ENCODE data around the gene C1QL1. TPM values are rescaled to one million over a fixed set of nuclear protein-coding genes. Genes with fewer than 3 reads are reported as not detected.

The C1QL1 gene
- polyA plus RNA-seq, 2 donors: 0.57 to 0.79 TPM

DNA sequence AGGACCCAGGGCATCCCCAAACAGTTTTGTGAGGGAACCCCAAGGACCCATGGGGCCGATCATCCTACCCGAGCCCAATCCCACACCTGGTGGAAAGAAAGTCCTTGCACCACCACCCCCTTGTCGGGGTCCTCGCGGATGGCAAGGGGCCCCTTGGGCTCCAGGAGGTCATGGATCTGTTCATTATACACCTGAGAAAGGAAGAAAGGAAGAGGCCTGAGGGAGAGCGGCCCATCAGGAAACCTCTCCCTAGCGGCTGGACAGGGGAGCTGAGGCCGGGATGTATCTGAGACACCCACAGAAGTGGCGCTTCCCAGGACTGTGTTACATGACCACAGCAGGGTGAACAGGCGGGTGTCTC, 33.4 kb downstream of the C1QL1 start:
- Histone ChIP-seq H3K27me3 (ENCODE audit: control insufficient read depth in 1 of 2, insufficient read depth in 2 of 2, low read length in 2 of 2) (no peaks in the 10 kb centered on the region), H3K9me3 (ENCODE audit: control insufficient read depth in 2 of 2, insufficient read depth in 1 of 2, low read depth in 1 of 2, low read length in 1 of 2) (no peaks in the 10 kb centered on the region), H3K4me1 (ENCODE audit: control insufficient read depth in 2 of 2, insufficient read depth in 2 of 2, low read length in 1 of 2) (no peaks in the 10 kb centered on the region), H3K27ac (ENCODE audit: low read depth in 2 of 2, low read length in 1 of 2) (no peak overlapping the region), H3K36me3 (ENCODE audit: control insufficient read depth in 2 of 2, insufficient read depth in 2 of 2, low read length in 1 of 2) (peaks cover 0 to 2% of the 10 kb centered on the region in 2 donors), H3K4me3 (ENCODE audit: low read depth in 1 of 2, low read length in 2 of 2) (no peak overlapping the region)
- WGBS, 2 donors: 96 to 97% methylated on average over 10 of the region's 10 CpGs

- no peak overlapping the region for H3K4me3 ChIP-seq (ENCODE audit: low read depth in 1 of 2, low read length in 2 of 2)
- H3K9me3 ChIP-seq (ENCODE audit: control insufficient read depth in 2 of 2, insufficient read depth in 1 of 2, low read depth in 1 of 2, low read length in 1 of 2): no peaks in the 10 kb centered on the region
- no peaks in the 10 kb centered on the region for H3K27me3 ChIP-seq (ENCODE audit: control insufficient read depth in 1 of 2, insufficient read depth in 2 of 2, low read length in 2 of 2)
- WGBS, 2 donors: 93 to 94% methylated on average over 34 of the region's 34 CpGs
- no peak overlapping the region for H3K27ac ChIP-seq (ENCODE audit: low read depth in 2 of 2, low read length in 1 of 2)
- peaks cover 0 to 2% of the 10 kb centered on the region in 2 donors for H3K36me3 ChIP-seq (ENCODE audit: control insufficient read depth in 2 of 2, insufficient read depth in 2 of 2, low read length in 1 of 2)
- no peaks in the 10 kb centered on the region for H3K4me1 ChIP-seq (ENCODE audit: control insufficient read depth in 2 of 2, insufficient read depth in 2 of 2, low read length in 1 of 2)
Measured at GRCh38 chr17:44933824-44934744, 34.0 kb downstream of the C1QL1 start.

- no peak overlapping the region for H3K27ac ChIP-seq (ENCODE audit: low read depth in 2 of 2, low read length in 1 of 2)
- WGBS, 2 donors: 92 to 95% methylated on average over 6 of the region's 6 CpGs
- H3K27me3 ChIP-seq (ENCODE audit: control insufficient read depth in 1 of 2, insufficient read depth in 2 of 2, low read length in 2 of 2): no peaks in the 10 kb centered on the region
- H3K9me3 ChIP-seq (ENCODE audit: control insufficient read depth in 2 of 2, insufficient read depth in 1 of 2, low read depth in 1 of 2, low read length in 1 of 2): no peaks in the 10 kb centered on the region
- no peak overlapping the region for H3K4me3 ChIP-seq (ENCODE audit: low read depth in 1 of 2, low read length in 2 of 2)
- no peaks in the 10 kb centered on the region for H3K4me1 ChIP-seq (ENCODE audit: control insufficient read depth in 2 of 2, insufficient read depth in 2 of 2, low read length in 1 of 2)
- H3K36me3 ChIP-seq (ENCODE audit: control insufficient read depth in 2 of 2, insufficient read depth in 2 of 2, low read length in 1 of 2): peaks cover 0 to 4% of the 10 kb centered on the region in 2 donors
Measured at GRCh38 chr17:44932787-44933097, 35.4 kb downstream of the C1QL1 start.

GRCh38 chr17:44932096-44932786, 35.9 kb downstream of the C1QL1 start:
- Histone ChIP-seq H3K27me3 (ENCODE audit: control insufficient read depth in 1 of 2, insufficient read depth in 2 of 2, low read length in 2 of 2) (no peaks in the 10 kb centered on the region), H3K4me1 (ENCODE audit: control insufficient read depth in 2 of 2, insufficient read depth in 2 of 2, low read length in 1 of 2) (no peaks in the 10 kb centered on the region), H3K27ac (ENCODE audit: low read depth in 2 of 2, low read length in 1 of 2) (no peak overlapping the region), H3K36me3 (ENCODE audit: control insufficient read depth in 2 of 2, insufficient read depth in 2 of 2, low read length in 1 of 2) (peaks cover 0 to 5% of the 10 kb centered on the region in 2 donors), H3K9me3 (ENCODE audit: control insufficient read depth in 2 of 2, insufficient read depth in 1 of 2, low read depth in 1 of 2, low read length in 1 of 2) (no peaks in the 10 kb centered on the region), H3K4me3 (ENCODE audit: low read depth in 1 of 2, low read length in 2 of 2) (no peak overlapping the region)
- WGBS, 2 donors: 92 to 94% methylated on average over 8 of the region's 8 CpGs

- H3K4me3 ChIP-seq (ENCODE audit: low read depth in 1 of 2, low read length in 2 of 2): no peak overlapping the region
- peaks cover 0 to 6% of the 10 kb centered on the region in 2 donors for H3K36me3 ChIP-seq (ENCODE audit: control insufficient read depth in 2 of 2, insufficient read depth in 2 of 2, low read length in 1 of 2)
- H3K27me3 ChIP-seq (ENCODE audit: control insufficient read depth in 1 of 2, insufficient read depth in 2 of 2, low read length in 2 of 2): no peaks in the 10 kb centered on the region
- no peaks in the 10 kb centered on the region for H3K9me3 ChIP-seq (ENCODE audit: control insufficient read depth in 2 of 2, insufficient read depth in 1 of 2, low read depth in 1 of 2, low read length in 1 of 2)
- no peak overlapping the region for H3K27ac ChIP-seq (ENCODE audit: low read depth in 2 of 2, low read length in 1 of 2)
- WGBS, 2 donors: 92 to 96% methylated on average over 5 of the region's 5 CpGs
- H3K4me1 ChIP-seq (ENCODE audit: control insufficient read depth in 2 of 2, insufficient read depth in 2 of 2, low read length in 1 of 2): no peaks in the 10 kb centered on the region
Measured at GRCh38 chr17:44931376-44931775, 36.7 kb downstream of the C1QL1 start.

- H3K4me1 ChIP-seq (ENCODE audit: control insufficient read depth in 2 of 2, insufficient read depth in 2 of 2, low read length in 1 of 2): no peaks in the 10 kb centered on the region
- H3K27ac ChIP-seq (ENCODE audit: low read depth in 2 of 2, low read length in 1 of 2): no peak overlapping the region
- H3K36me3 ChIP-seq (ENCODE audit: control insufficient read depth in 2 of 2, insufficient read depth in 2 of 2, low read length in 1 of 2): peaks cover 0 to 6% of the 10 kb centered on the region in 2 donors
- H3K4me3 ChIP-seq (ENCODE audit: low read depth in 1 of 2, low read length in 2 of 2): no peak overlapping the region
- WGBS, 2 donors: 87 to 90% methylated on average over 6 of the region's 6 CpGs
- H3K9me3 ChIP-seq (ENCODE audit: control insufficient read depth in 2 of 2, insufficient read depth in 1 of 2, low read depth in 1 of 2, low read length in 1 of 2): no peaks in the 10 kb centered on the region
- H3K27me3 ChIP-seq (ENCODE audit: control insufficient read depth in 1 of 2, insufficient read depth in 2 of 2, low read length in 2 of 2): no peaks in the 10 kb centered on the region
Measured at GRCh38 chr17:44930667-44931066, 37.4 kb downstream of the C1QL1 start.

DNA sequence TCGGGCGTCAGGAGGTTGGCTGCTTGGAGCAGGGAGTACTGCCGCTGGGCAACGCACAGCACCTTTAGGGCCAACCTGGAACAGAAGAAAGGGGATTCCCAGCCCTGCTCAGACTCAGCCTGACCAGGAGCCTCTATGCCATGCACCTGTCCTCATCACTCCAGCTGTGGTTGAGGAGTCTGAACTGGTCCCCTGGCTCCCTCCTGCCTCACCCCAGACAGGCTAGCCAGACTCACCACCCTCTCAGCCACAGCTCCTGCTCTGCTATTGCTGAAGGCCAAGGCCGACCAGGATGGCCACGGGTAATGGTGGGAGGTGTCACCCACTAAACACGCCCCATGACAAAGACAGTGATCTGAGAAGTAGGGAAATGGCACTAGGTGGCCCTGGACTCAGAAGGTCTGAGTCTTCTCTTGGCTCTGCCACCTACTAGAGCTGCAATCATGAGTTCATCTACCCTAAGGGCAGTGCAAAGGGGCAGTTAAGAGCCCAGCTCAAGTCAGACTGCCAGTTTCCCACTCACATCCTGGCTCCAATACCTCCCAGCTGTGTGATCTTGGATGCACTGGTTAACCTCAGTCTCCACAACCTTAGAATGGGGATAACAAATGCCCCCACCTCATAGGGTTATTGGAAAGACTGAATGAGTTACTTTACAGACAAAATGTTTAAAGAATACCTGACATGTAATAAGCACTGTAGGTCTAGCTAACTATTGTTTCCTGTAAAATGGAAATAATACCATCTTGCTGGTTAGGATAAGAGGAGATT, 39.0 kb downstream of the C1QL1 start:
- WGBS, 2 donors: 85 to 88% methylated on average over 7 of the region's 7 CpGs
- Histone ChIP-seq H3K4me1 (ENCODE audit: control insufficient read depth in 2 of 2, insufficient read depth in 2 of 2, low read length in 1 of 2) (no peaks in the 10 kb centered on the region), H3K36me3 (ENCODE audit: control insufficient read depth in 2 of 2, insufficient read depth in 2 of 2, low read length in 1 of 2) (peaks cover 0 to 6% of the 10 kb centered on the region in 2 donors), H3K27me3 (ENCODE audit: control insufficient read depth in 1 of 2, insufficient read depth in 2 of 2, low read length in 2 of 2) (no peaks in the 10 kb centered on the region), H3K9me3 (ENCODE audit: control insufficient read depth in 2 of 2, insufficient read depth in 1 of 2, low read depth in 1 of 2, low read length in 1 of 2) (no peaks in the 10 kb centered on the region), H3K27ac (ENCODE audit: low read depth in 2 of 2, low read length in 1 of 2) (no peak overlapping the region), H3K4me3 (ENCODE audit: low read depth in 1 of 2, low read length in 2 of 2) (no peak overlapping the region)

GRCh38 chr17:44928136-44928535, 40.0 kb downstream of the C1QL1 start:
- H3K27ac ChIP-seq (ENCODE audit: low read depth in 2 of 2, low read length in 1 of 2): no peak overlapping the region
- WGBS, 2 donors: 95% methylated on average over 15 of the region's 15 CpGs
- no peaks in the 10 kb centered on the region for H3K27me3 ChIP-seq (ENCODE audit: control insufficient read depth in 1 of 2, insufficient read depth in 2 of 2, low read length in 2 of 2)
- no peak overlapping the region for H3K4me3 ChIP-seq (ENCODE audit: low read depth in 1 of 2, low read length in 2 of 2)
- H3K36me3 ChIP-seq (ENCODE audit: control insufficient read depth in 2 of 2, insufficient read depth in 2 of 2, low read length in 1 of 2): peaks cover 0 to 6% of the 10 kb centered on the region in 2 donors
- H3K4me1 ChIP-seq (ENCODE audit: control insufficient read depth in 2 of 2, insufficient read depth in 2 of 2, low read length in 1 of 2): no peaks in the 10 kb centered on the region
- H3K9me3 ChIP-seq (ENCODE audit: control insufficient read depth in 2 of 2, insufficient read depth in 1 of 2, low read depth in 1 of 2, low read length in 1 of 2): no peaks in the 10 kb centered on the region

GRCh38 chr17:44927696-44928095, 40.4 kb downstream of the C1QL1 start:
- Histone ChIP-seq H3K4me3 (ENCODE audit: low read depth in 1 of 2, low read length in 2 of 2) (no peak overlapping the region), H3K27ac (ENCODE audit: low read depth in 2 of 2, low read length in 1 of 2) (no peak overlapping the region), H3K4me1 (ENCODE audit: control insufficient read depth in 2 of 2, insufficient read depth in 2 of 2, low read length in 1 of 2) (no peaks in the 10 kb centered on the region), H3K36me3 (ENCODE audit: control insufficient read depth in 2 of 2, insufficient read depth in 2 of 2, low read length in 1 of 2) (peaks cover 0 to 6% of the 10 kb centered on the region in 2 donors), H3K9me3 (ENCODE audit: control insufficient read depth in 2 of 2, insufficient read depth in 1 of 2, low read depth in 1 of 2, low read length in 1 of 2) (no peaks in the 10 kb centered on the region), H3K27me3 (ENCODE audit: control insufficient read depth in 1 of 2, insufficient read depth in 2 of 2, low read length in 2 of 2) (no peaks in the 10 kb centered on the region)
- 98 to 100% methylated on average over 3 of the region's 3 CpGs for WGBS, 2 donors

All from esophagus (tissue), 2 donors.